AG08396 (cell line): ENCODE data around the gene BLNK.
"Not testable (repeated sequence)": the region's sequence is repeated elsewhere in the genome, so short reads cannot be mapped to it uniquely, and the experiment has no call there.

ENCODE experiments used
- DNase-seq: peaks from one replicate; pipeline ENCODE4 v3.0.0; 2012; ENCODE audit warnings: low spot score, mixed read lengths

Gene BLNK

DNA sequence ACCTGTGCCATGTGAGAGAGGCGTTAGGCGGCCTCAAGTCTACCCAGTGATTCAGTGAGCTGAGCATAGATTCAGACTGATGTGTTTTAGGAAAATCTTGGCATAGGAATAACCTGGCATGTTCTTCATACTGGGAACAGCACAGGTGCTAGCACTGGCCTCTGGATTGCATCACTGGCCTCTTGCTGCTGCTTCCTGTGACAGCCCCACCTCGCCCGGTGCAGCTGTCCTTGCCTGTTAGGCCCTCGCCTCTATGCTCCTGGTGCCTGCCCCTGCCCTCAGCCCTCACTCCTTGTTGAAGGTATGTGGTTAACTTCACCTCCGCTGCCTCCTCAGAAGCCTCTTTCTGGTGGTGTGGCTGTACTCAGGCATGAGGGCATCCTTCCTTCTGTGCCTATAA, 46.2 kb downstream of the BLNK start:
- no peak for DNase-seq

- no peak for DNase-seq
These were observed 48.5 kb downstream of the BLNK start for GRCh38 chr10:96222908-96223307.

DNA sequence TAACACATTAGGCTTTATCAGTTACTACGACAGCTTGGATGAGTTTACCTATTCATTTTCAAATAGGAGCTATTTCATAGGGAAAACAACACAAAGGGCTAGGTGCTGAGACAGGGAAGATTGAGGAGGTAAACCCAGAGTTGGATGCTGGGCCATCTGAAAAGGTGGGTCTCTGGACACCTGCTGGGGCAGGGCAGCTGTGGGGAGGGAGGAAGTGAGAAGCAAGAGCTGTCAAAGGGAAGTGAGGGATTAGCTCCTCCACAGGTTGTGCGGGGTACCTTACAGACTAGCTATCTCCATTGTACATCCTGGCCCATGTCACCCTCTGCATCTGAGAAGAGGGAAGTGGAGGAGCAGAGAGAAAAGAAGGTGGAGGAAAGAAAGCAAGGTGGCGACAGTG, 48.9 kb downstream of the BLNK start:
- no peak for DNase-seq

DNA sequence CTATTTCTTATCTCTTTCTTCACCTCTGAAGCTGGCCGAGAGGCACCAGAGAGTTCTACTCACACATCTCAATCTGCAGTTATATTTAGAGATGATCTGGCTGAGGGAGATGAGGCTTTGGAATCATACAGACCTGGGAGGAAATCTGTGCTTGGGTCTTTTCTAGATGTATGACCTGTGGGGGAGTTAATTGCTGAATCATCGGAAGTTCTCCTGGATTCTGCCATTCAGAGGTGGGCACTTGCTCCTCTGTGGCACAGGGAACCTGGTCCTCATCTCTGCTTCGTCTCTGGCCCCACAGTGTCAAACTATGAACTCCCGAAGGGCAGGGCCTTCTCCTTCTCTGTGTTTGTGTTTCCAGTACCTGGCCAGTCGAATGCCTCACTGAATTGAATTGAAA, 52.5 kb downstream of the BLNK start:
- DNase-seq: no peak

- DNase-seq: no peak
These were observed 53.7 kb downstream of the BLNK start for GRCh38 chr10:96217711-96218110.

- no peak for DNase-seq
These were observed 54.6 kb downstream of the BLNK start for GRCh38 chr10:96216775-96217174.

- DNase-seq: no peak
These were observed 58.5 kb downstream of the BLNK start for GRCh38 chr10:96212911-96213310.

DNA sequence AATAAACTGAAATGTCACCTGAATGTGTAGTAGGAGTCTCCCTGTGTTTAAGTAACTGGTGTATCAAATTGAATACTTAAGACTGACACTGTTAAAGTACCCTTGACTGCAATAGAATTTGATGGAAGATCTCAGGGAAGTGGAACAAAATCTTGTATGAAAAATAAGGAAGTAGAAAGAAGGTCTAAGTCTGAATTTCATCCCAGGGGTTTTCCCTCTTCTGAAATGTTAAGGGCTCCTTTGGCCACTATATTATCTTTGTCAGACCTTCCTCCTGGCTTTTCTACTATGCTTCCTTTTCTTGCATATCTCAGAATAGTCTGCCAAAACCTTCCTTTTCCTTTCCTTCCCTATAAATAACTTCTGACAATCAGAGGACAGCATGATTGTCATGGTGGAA, 59.6 kb downstream of the BLNK start:
- no peak for DNase-seq

DNA sequence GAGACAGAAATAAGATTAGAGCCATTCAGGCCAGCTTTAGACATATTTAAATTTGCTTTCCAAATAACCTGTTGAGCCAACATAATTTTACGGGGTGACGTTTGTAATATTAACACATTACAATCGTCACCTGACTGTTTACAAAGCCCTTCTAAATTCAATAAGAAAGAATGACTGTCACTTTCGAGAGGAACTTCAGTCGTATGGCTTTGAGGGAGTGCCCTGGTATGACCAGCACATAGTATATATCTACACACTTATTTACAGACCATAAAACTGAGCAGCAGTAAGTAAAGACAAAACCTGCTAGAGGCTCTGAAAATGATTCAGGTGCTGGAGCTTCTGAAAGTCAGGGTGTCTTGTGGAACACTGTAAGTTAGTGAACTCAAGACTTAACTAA, 62.4 kb downstream of the BLNK start:
- no peak for DNase-seq

DNA sequence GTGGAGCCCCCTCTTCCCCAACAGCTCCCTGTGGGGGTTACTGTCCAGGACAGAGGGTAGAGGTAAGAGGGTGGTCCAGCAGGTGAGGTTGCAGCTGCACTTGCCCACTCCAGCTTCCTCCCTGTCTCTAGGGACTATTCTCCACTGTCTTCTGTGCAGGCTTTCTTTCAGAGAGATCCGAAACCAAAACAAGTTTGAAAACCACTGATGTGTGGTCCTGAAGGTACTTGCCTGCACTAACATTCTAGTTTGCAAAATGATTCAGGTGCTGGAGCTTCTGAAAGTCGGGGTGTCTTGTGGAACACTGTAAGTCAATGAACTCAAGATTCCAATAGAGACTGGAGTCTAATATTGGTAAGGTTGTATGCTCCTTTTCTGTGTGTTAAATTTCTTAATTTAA, 63.1 kb downstream of the BLNK start:
- DNase-seq: no peak

- no peak for DNase-seq
These were observed 65.8 kb downstream of the BLNK start for GRCh38 chr10:96205580-96205979.

GRCh38 chr10:96201525-96201924, 69.8 kb downstream of the BLNK start:
- no peak for DNase-seq

GRCh38 chr10:96189505-96189904, 81.9 kb downstream of the BLNK start:
- not testable (repeated sequence) for DNase-seq

- DNase-seq: no peak
These were observed 82.5 kb downstream of the BLNK start for GRCh38 chr10:96188916-96189315.

DNA sequence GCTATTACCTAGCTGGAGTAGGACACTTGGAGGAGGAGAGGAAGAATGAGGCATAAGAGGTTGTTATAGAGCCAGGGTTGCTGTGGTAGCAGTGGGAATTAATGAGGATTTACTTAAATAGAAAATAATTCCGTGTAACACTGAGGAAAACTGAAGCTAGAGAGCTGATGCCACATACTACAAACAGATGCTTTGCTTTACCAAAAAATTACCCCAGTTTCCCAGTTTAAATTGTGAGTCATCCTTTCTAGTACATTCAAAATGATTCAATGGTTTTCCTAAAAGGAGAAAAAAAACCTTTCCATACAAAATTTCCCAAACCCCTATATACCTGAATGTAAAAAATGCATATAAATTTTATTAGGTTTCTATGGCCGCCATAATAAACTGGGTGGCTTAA, 82.9 kb downstream of the BLNK start:
- DNase-seq: no peak

- DNase-seq: no peak
These were observed 94.4 kb downstream of the BLNK start for GRCh38 chr10:96176985-96177384.

DNA sequence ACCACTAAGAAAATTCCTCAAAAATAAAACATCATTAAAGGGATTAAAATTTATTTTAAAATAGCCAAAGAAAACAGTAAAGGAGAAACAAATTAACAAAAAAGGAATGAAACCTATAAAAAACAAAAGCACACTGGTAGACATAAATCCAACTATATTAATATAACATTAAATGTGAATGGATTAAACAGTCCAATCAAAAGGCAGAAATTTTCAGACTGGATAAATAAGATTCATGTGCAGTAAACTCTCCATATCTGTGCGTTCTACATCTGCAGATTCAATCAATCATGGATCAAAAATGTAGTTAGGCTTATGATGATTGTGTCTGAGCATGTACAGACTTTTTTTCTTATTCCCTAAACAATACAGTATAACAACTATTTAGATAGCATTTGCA, 98.7 kb downstream of the BLNK start:
- no peak for DNase-seq

DNA sequence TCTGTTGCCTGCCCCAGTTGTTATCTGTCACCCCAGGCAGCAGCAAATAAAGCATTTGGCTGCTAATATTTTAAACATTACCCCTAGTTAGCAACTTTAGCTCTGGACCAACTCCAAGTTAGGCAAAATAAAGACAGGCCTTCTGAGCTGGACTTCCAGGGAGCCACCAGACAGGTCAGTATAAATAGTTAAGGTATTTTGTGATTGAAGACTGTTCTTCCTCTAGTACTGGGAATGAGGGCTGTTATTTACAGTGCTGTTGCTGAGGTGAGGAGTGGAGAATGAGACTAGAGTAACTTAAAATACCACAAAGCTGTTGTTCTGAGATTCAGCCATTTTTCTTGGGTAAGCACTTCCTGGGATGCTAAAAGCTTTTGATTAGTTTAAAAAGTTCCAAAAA, 101.1 kb downstream of the BLNK start:
- no peak for DNase-seq

DNA sequence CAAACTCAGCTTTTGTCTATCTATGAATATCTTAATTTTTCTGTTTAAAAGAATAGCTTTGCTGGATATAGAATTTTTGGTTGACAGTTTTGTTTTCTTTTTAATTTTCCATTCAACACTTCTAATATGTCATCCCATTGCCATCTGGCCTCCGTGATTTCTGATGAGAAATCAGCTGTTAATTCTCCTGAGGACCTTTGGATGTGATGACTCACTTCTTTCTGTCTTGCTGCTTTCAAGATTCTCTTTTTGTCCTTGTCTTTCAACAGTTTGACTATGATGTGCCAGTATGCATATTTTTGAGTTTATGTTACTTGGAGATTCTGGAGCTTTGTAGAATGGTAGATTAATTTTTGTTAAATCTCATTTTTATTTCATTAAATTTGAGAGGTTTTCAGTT, 102.8 kb downstream of the BLNK start:
- no peak for DNase-seq

- no peak for DNase-seq
These were observed 105.6 kb downstream of the BLNK start for GRCh38 chr10:96165726-96166125.

DNA sequence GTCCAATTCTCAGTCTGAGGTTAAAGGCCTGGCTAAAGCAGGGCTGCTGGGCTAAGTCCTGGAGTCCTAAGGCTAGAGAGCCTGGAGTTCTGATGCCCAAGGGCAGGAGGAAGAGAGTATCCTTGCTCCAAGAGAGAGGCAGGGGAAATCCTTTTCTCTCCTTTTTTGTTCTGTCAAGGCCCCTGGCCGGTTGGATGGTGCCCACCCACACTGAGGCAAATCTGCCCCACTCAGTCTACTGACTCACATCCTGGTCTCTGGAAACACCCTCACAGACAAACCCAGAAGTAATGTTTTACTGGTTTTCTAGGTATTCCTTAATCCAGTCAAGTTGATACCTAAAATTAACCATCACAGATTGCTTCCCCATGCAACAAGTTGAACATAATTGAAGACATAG, 118.3 kb downstream of the BLNK start:
- DNase-seq: no peak

DNA sequence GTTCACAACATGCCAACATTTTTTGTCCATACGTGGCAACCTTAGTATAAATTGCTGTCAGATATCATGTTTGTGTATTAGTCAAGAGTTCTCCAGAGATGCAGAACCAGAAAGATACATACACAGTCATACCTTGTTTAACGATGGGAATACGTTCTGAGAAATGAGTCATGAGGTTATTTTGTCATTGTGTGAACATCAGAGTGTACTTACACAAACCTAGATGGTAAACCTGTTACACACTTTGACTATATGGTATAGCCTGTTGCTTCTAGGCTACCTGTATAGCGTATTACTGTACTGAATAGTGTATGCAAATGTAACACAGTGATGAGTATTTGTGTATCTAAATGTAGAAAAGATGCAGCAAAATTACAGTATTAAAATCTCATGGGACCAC, 118.9 kb downstream of the BLNK start:
- DNase-seq: no peak
